GM19328 (cell line): ENCODE results near the gene CASTOR1.
A peak's percentile ranks its signal among the peaks of the same experiment; 100 is the strongest.
"Not testable (repeated sequence)": the region's sequence is repeated elsewhere in the genome, so short reads cannot be mapped to it uniquely, and the experiment has no call there.

Experiments used
- ATAC-seq: cut with Tn5 transposase; IDR thresholded peaks from one replicate; pipeline ENCODE4 v1.9.1; 2021; ENCODE audit warnings: mild to moderate bottlenecking, moderate library complexity; ENCODE audit not compliant: unreplicated experiment

Gene CASTOR1

GRCh38 chr22:30289141-30289979, at the start of gene CASTOR1:
TSS of gene CASTOR1 (minus strand) at chr22:30289505. CDS start at chr22:30289497, 8 bp downstream.
- ATAC-seq, result peak; percentile 80

DNA sequence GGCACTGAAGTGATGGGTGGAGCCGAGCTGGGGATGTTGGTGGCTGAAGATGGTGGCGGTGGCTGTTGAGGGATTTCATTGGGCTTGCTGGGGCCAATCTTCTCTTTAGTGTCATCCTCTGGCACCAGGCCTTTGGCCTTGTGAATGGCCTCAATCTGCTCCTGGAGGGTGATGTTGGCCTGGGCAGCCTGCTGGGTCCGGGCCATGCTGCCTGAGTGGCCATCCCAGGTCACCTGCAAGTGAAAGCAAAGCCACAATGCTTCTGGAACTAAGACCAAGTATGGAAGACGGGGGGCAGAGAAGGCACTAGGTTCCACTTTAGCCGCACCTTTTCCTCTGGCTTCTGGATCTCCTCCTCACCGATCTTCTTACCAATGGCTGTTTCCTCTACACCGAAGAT, 49.5 kb upstream of the CASTOR1 start:
- no peak for ATAC-seq

DNA sequence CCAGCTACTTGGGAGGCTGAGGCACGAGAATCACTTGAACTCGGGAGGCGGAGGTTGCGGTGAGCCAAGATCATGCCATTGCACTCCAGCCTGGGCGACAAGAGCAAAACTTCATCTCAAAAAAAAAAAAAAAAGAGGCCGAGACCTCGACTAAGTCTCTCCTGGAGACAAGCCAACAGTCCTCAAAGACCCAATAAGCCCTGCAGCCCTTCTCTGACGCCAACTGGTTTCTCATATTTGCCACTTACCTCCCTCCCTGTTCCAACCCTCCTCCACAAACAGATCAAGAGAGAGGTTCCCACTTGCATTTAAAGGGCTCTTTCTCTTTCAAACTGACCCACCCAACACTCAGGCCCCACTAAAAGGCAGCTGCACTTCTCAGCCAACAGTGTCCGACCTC, 49.0 kb upstream of the CASTOR1 start:
- not testable (repeated sequence) for ATAC-seq

GRCh38 chr22:30337461-30337778, 48.1 kb upstream of the CASTOR1 start:
- no peak for ATAC-seq

DNA sequence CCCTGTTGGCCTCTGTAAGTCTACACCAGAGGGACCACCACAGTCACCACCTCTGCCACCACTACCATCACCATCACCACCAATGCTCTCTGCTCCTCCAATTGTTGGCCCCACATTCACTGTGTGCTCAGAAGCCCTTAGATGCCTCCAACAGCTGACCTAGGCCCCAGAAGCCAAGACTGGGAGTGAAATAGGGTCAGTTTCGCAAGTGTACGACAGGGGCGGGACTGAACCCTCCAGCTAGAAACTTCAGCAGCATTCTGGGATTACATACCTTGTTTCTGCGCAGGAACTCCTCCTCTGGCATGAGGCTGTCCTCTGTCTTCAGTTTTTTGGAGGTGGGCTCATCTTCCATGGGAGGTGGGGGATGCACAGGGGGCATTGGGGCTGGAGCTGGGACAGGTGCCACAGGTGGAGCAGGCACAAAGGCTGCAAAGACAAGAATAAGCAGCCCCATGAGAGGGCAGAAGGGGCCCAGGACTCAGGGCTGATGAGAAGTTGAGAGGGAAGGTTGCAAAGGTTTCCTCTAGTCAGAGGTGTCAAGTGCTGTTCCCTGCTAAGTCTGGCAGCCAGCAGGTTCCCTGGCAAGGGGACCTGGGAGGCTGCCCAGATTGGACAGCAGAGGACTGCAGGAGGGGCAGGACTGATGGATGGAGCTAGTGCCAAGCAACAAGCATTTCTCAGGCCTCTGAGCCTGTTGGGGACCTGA, 47.6 kb upstream of the CASTOR1 start:
- no peak for ATAC-seq

DNA sequence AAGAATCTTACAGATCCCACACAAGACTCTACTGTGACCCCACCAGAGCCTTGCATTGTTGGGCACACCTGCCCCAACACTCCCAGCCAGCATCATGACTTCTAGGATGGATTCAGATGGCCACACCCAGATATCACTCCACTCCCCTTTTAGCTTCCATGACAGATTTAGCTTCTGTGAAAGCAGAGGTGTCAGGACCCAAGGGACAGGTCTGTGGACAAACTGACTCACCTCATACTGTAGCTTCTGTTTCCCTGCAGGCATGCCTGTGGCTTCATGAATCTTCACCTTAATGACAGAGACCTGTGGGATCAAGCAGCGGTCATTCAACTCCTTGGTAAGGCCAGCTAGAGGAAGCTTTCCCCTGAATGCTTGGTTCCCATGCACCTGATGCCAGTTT, 45.9 kb upstream of the CASTOR1 start:
- no peak for ATAC-seq

- ATAC-seq, result no peak
Observed at GRCh38 chr22:30334646-30335045, 45.3 kb upstream of the CASTOR1 start.

DNA sequence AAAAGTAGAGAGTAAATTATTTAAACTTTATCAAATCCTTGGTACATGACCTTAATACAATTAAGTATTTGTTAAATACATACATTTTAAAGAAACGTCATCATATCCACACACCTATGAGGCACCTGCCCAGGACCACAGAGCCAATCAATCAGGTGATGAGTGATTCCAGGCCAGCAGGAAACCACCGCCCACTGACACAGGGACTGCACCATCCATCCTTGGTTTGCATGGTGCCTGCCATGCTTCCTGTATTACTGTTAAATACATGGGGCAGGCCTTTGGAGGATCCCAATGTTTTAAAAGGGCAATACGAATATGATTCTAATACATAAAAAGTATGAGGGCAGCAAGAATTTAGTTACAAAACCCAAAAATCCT, 44.4 kb upstream of the CASTOR1 start:
- ATAC-seq, result no peak

DNA sequence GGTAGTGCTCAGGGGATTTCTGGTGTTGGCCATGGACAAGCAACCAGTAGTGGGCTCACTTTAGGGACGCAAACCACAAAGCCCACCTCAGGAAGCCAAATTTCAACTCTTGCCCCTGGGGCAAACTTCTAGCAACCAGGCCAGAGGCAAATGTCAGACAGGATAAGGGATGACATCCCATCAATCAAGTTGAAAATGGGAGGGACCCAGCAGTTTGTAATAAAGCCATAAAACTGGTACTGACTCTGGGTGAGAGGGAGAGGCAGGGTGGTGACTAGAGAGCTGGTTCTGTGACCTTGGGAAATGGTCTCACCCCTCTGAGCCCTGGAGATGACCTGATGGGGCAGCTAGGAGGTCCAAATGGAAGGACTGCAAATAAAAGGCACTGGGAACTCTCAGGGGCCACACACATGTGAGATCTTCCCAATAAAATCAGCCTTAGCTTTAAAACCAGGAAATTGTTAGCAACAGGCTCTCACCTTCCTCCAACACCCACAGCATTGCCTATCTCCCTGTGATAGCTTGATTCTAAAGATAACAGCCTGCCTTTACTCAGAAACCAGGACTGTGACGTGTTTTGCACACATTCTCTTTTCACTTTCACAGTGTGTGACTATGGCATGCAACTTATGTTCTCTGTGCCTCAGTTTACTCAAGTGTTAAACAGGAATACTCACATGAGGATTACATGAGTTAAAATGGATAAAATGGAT, 43.8 kb upstream of the CASTOR1 start:
- ATAC-seq, result no peak

- no peak for ATAC-seq
Observed at GRCh38 chr22:30332551-30332950, 43.2 kb upstream of the CASTOR1 start.

DNA sequence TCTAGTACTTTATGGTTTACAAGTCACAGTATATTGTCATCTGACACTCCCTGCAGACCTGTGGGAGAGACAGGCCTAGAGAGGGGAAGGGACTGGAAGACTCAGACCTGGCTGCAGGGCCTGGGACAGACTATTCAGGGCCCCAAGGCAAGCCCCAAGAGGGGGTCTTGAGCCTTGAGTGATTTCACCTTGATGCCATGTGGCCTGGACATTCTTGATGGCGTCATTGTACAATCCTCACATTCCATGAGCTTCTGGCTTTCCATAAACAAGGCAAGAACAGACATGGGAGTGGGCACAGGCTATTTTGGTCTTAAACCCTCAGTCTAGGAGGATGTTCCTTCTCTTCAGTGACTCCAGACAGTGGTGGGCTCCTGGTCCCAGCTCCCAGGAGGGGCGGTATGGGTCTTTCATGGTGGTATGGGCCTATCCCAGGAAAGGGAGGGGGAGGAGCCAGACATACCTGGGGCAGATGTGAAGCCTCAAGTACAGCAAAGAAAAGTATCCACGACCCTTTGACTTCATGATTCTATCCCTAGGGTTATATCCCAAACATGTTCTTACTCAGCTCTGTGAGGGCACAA, 39.3 kb upstream of the CASTOR1 start:
- no peak for ATAC-seq

GRCh38 chr22:30327864-30328345, 38.6 kb upstream of the CASTOR1 start:
- no peak for ATAC-seq

- ATAC-seq, result peak; percentile 83
Observed at GRCh38 chr22:30326706-30327362, 37.5 kb upstream of the CASTOR1 start, which contains the start of gene TBC1D10A. TSS of gene TBC1D10A (minus strand) at chr22:30326941. CDS start at chr22:30326881, 60 bp downstream.

GRCh38 chr22:30326255-30326705, 37.0 kb upstream of the CASTOR1 start:
- ATAC-seq, result peak; percentile 28

DNA sequence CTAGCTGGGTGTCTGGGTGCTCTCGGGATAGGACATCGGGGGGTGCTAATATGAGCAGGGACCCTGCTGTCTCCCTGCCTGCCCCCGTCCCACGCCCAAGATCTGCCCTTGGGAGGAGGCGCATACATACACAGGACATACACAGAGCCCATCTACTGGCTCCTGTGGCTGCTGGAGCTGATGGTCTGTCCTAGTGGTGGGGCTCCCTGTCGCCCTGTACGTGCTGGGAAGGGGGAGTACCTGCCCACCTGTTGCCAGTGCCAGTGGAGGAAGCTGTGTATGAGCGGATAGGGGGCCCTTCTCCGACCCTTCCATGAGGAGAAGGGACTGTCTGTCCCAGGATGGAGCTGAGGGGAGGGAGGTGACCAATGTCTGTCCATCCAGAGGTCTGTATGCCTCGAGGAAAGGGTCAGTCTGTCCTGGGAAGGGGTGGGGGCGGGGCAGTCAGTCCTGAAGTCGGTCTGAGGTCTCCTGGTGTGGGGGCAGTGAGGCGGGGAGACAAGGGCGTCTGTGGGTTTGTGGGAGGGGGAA, 36.5 kb upstream of the CASTOR1 start:
- ATAC-seq, result no peak

- no peak for ATAC-seq
Observed at GRCh38 chr22:30325065-30325720, 35.9 kb upstream of the CASTOR1 start.

- ATAC-seq, result no peak
Observed at GRCh38 chr22:30324014-30324730, 34.9 kb upstream of the CASTOR1 start.

DNA sequence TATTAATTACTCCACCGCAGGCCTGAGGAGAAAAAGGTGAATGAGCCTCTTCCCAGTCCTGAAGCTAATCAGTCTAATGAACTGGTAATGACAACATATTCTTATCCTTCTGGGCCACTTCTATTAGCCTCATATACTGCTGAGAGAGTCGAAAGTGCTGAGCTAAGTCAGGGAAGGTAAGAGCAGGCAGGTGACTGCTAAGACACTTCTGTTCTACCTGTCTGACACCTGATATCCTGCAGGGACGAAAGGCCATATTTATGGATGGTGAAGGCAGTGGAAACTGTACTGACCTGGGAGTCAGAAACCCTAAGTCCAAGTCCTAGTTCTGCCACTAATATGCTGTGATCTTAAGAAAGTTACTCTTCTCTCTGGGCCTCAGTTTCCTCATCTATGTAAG, 33.9 kb upstream of the CASTOR1 start:
- ATAC-seq, result no peak

DNA sequence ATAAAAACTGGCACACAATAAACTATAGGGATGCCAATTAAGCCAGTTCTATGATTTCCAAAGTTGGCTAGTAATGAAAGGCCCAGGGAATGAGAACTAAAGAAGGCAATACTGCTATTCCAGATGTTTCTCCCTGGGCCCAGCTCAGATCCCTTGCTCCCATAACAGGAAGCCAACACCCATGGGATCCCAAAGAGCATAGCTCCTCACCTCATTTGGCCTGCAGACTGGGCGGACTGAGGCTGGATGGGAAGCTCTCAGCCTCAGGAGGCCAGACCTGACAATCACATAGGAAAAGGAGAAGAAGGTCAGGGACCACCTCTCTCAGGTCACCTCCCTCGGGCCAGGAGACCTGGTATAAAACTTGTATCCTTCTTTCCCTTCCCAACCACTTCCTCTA, 32.2 kb upstream of the CASTOR1 start:
- ATAC-seq, result no peak
